Measurements from ENCODE around the gene TMEM256. TPM values are rescaled to one million over a fixed set of nuclear protein-coding genes. Genes with fewer than 3 reads are reported as not detected.
A peak's percentile ranks its signal among the peaks of the same experiment; 100 is the strongest.

Gene TMEM256
- total and polyA plus RNA-seq, 4 donors, result 48.6 to 130 (median 62.8) TPM

GRCh38 chr17:7403043-7403726, 712 bp downstream of the TMEM256 start:
- Histone ChIP-seq H3K9me3 (ENCODE audit: control insufficient read depth, insufficient read depth, low read length) (no peaks in the 10 kb centered on the region), H3K27ac (ENCODE audit: low read depth, low read length) (peak overlapping the region; percentile 94), H3K36me3 (ENCODE audit: control insufficient read depth, insufficient read depth, low read length) (peaks cover 8% of the 10 kb centered on the region), H3K27me3 (ENCODE audit: control insufficient read depth, insufficient read depth, low read length) (no peaks in the 10 kb centered on the region), H3K4me1 (ENCODE audit: control insufficient read depth, insufficient read depth, low read length) (peaks cover 38% of the 10 kb centered on the region), H3K4me3 (ENCODE audit: low read depth, low read length) (peak overlapping the region; percentile 72)
- DNase-seq (ENCODE audit: low read depth in 4 of 6, low spot score in 6 of 6), result no peak
- 9% methylated on average over 16 of the region's 16 CpGs for WGBS (ENCODE audit: insufficient coverage)

- H3K36me3 ChIP-seq (ENCODE audit: control insufficient read depth, insufficient read depth, low read length), result no peaks in the 10 kb centered on the region
- peaks cover 22% of the 10 kb centered on the region for H3K4me1 ChIP-seq (ENCODE audit: control insufficient read depth, insufficient read depth, low read length)
- no peaks in the 10 kb centered on the region for H3K9me3 ChIP-seq (ENCODE audit: control insufficient read depth, insufficient read depth, low read length)
- no peak overlapping the region for H3K27ac ChIP-seq (ENCODE audit: low read depth, low read length)
- no peak for DNase-seq (ENCODE audit: low read depth in 4 of 6, low spot score in 6 of 6)
- WGBS (ENCODE audit: insufficient coverage), result 71% methylated on average over 1 of the region's 2 CpGs
- no peak overlapping the region for H3K4me3 ChIP-seq (ENCODE audit: low read depth, low read length)
- H3K27me3 ChIP-seq (ENCODE audit: control insufficient read depth, insufficient read depth, low read length), result no peaks in the 10 kb centered on the region
Measured at GRCh38 chr17:7398612-7399011, 5.3 kb downstream of the TMEM256 start.

DNA sequence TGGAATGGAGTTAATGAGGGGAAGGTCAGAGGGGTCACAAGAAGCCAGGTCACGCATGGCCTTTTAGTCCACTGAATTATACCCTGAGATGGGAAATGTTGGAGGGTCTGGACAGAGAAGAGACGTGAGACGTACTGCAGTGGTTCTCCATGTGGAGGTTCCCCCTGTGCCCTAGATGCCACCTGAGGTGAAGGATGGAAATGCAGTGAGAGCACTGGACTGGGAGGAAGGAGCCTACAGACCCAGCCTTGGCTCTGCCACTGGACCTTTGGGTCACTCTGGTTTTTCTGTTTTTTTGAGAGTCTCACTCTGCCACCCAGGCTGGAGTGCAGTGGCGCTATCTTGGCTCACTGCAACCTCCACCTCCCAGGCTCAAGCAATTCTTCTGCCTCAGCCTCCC, 7.8 kb downstream of the TMEM256 start:
- H3K27me3 ChIP-seq (ENCODE audit: control insufficient read depth, insufficient read depth, low read length), result no peaks in the 10 kb centered on the region
- peaks cover 20% of the 10 kb centered on the region for H3K36me3 ChIP-seq (ENCODE audit: control insufficient read depth, insufficient read depth, low read length)
- 88% methylated on average over 4 of the region's 4 CpGs for WGBS (ENCODE audit: insufficient coverage)
- DNase-seq (ENCODE audit: low read depth in 4 of 6, low spot score in 6 of 6), result no peak
- H3K27ac ChIP-seq (ENCODE audit: low read depth, low read length), result no peak overlapping the region
- no peaks in the 10 kb centered on the region for H3K9me3 ChIP-seq (ENCODE audit: control insufficient read depth, insufficient read depth, low read length)
- no peak overlapping the region for H3K4me3 ChIP-seq (ENCODE audit: low read depth, low read length)
- H3K4me1 ChIP-seq (ENCODE audit: control insufficient read depth, insufficient read depth, low read length), result peaks cover 18% of the 10 kb centered on the region

GRCh38 chr17:7394452-7395191, 9.3 kb downstream of the TMEM256 start, which contains the start of gene PLSCR3:
TSS of gene PLSCR3 (minus strand) at chr17:7394525. CDS start at chr17:7394110, 415 bp downstream.
- under 1% methylated on average over 71 of the region's 71 CpGs for WGBS (ENCODE audit: insufficient coverage)
- H3K27me3 ChIP-seq (ENCODE audit: control insufficient read depth, insufficient read depth, low read length), result no peaks in the 10 kb centered on the region
- peak within 1 kb of the TSS; percentile 87 for H3K27ac ChIP-seq (ENCODE audit: low read depth, low read length)
- peaks cover 18% of the 10 kb centered on the region for H3K4me1 ChIP-seq (ENCODE audit: control insufficient read depth, insufficient read depth, low read length)
- no peaks in the 10 kb centered on the region for H3K9me3 ChIP-seq (ENCODE audit: control insufficient read depth, insufficient read depth, low read length)
- H3K4me3 ChIP-seq (ENCODE audit: low read depth, low read length), result peak within 1 kb of the TSS; percentile 77
- DNase-seq (ENCODE audit: low read depth in 4 of 6, low spot score in 6 of 6), result peak in 4 of 6 donors; percentile 67 to 94 (median 82)
- H3K36me3 ChIP-seq (ENCODE audit: control insufficient read depth, insufficient read depth, low read length), result peaks cover 31% of the 10 kb centered on the region

- Histone ChIP-seq H3K4me1 (ENCODE audit: control insufficient read depth, insufficient read depth, low read length) (peaks cover 18% of the 10 kb centered on the region), H3K9me3 (ENCODE audit: control insufficient read depth, insufficient read depth, low read length) (no peaks in the 10 kb centered on the region), H3K4me3 (ENCODE audit: low read depth, low read length) (peak overlapping the region; percentile 77), H3K27ac (ENCODE audit: low read depth, low read length) (peak overlapping the region; percentile 87), H3K36me3 (ENCODE audit: control insufficient read depth, insufficient read depth, low read length) (peaks cover 39% of the 10 kb centered on the region), H3K27me3 (ENCODE audit: control insufficient read depth, insufficient read depth, low read length) (no peaks in the 10 kb centered on the region)
- DNase-seq (ENCODE audit: low read depth in 4 of 6, low spot score in 6 of 6), result no peak
- WGBS (ENCODE audit: insufficient coverage), result 2% methylated on average over 43 of the region's 48 CpGs
Measured at GRCh38 chr17:7393613-7394451, 10.1 kb downstream of the TMEM256 start.

DNA sequence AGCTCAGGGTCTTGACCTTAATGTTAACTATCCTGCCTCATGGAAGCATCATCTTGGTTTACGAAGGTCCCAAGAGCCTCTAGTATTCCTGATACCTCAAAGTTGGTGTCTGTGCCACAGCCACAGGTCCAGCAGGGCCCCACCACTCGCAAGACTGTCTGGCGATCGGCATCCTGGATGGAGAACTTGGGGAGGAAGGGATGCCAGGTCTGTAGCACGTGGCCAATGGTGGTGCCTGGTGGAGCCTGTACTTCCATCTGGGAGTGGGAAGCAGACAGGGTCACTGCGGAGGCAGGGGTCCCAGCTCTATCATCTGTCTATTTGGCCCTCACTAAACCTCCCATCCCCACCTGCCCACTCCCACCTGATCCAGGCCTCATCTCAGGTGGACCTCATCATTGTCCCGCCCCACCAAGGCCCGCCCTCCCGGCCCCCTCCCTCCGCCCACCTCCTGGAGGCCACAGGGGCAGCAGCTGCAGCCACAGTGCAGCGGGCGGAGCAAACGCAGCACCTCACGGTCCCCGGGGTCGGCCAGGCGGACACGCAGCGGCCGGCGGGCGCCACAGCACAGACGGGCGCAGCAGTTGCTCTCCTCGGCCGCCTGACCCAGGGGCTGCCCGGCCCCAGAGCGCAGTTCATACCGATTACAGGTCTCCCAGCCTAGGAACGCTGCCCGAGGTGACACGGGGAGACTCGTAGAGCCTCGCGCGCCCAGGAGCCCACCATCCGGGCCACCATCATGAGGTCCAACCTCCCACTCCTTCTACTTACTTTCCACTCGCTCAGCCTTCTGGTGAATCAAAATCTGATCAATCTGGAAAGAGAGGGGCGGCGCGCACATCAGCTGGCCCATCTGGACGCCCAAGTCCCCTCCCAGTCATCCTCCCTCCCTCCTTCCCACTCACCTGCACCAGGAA, 10.9 kb downstream of the TMEM256 start:
- Histone ChIP-seq H3K4me1 (ENCODE audit: control insufficient read depth, insufficient read depth, low read length) (peaks cover 18% of the 10 kb centered on the region), H3K9me3 (ENCODE audit: control insufficient read depth, insufficient read depth, low read length) (no peaks in the 10 kb centered on the region), H3K27ac (ENCODE audit: low read depth, low read length) (no peak overlapping the region), H3K4me3 (ENCODE audit: low read depth, low read length) (peak overlapping the region; percentile 77), H3K27me3 (ENCODE audit: control insufficient read depth, insufficient read depth, low read length) (no peaks in the 10 kb centered on the region), H3K36me3 (ENCODE audit: control insufficient read depth, insufficient read depth, low read length) (peaks cover 48% of the 10 kb centered on the region)
- 47% methylated on average over 34 of the region's 42 CpGs for WGBS (ENCODE audit: insufficient coverage)
- DNase-seq (ENCODE audit: low read depth in 4 of 6, low spot score in 6 of 6), result peak in 2 of 6 donors; percentile 32 to 47

- Histone ChIP-seq H3K36me3 (ENCODE audit: control insufficient read depth, insufficient read depth, low read length) (peaks cover 60% of the 10 kb centered on the region), H3K27ac (ENCODE audit: low read depth, low read length) (no peak overlapping the region)
- WGBS (ENCODE audit: insufficient coverage), result 83% methylated on average over 2 of the region's 2 CpGs
Measured at GRCh38 chr17:7391307-7391706, 12.6 kb downstream of the TMEM256 start.

GRCh38 chr17:7389924-7390910, 13.7 kb downstream of the TMEM256 start:
- Histone ChIP-seq H3K4me1 (ENCODE audit: control insufficient read depth, insufficient read depth, low read length) (peaks cover 17% of the 10 kb centered on the region), H3K4me3 (ENCODE audit: low read depth, low read length) (no peak overlapping the region), H3K27me3 (ENCODE audit: control insufficient read depth, insufficient read depth, low read length) (no peaks in the 10 kb centered on the region), H3K27ac (ENCODE audit: low read depth, low read length) (no peak overlapping the region), H3K36me3 (ENCODE audit: control insufficient read depth, insufficient read depth, low read length) (peaks cover 62% of the 10 kb centered on the region), H3K9me3 (ENCODE audit: control insufficient read depth, insufficient read depth, low read length) (no peaks in the 10 kb centered on the region)
- no peak for DNase-seq (ENCODE audit: low read depth in 4 of 6, low spot score in 6 of 6)
- 79% methylated on average over 11 of the region's 19 CpGs for WGBS (ENCODE audit: insufficient coverage)

More at GRCh38 chr17:7391307-7391706, 12.6 kb downstream of the TMEM256 start:
- DNase-seq (ENCODE audit: low read depth in 4 of 6, low spot score in 6 of 6), result no peak
- Histone ChIP-seq H3K4me1 (ENCODE audit: control insufficient read depth, insufficient read depth, low read length) (peaks cover 18% of the 10 kb centered on the region), H3K4me3 (ENCODE audit: low read depth, low read length) (no peak overlapping the region), H3K27me3 (ENCODE audit: control insufficient read depth, insufficient read depth, low read length) (no peaks in the 10 kb centered on the region), H3K9me3 (ENCODE audit: control insufficient read depth, insufficient read depth, low read length) (no peaks in the 10 kb centered on the region)

All from spinal cord (tissue), 10 donors.